NCI-H1417 treated with DMSO at 0.1 percent for 48 hours (cell line): ENCODE data around the gene STK24.

ENCODE experiments used
- DNase-seq: peaks from one replicate; lab custom pipeline; 2025; lab: John Stamatoyannopoulos, UW

Gene STK24

GRCh38 chr13:98556142-98556816 lies 20.6 kb downstream of the STK24 start:
- DNase-seq: no peak

- no peak for DNase-seq
Observed at GRCh38 chr13:98549728-98550317, 27.1 kb downstream of the STK24 start.

GRCh38 chr13:98549006-98549727 lies 27.7 kb downstream of the STK24 start:
- no peak for DNase-seq

- no peak for DNase-seq
Observed at GRCh38 chr13:98548230-98548629, 28.7 kb downstream of the STK24 start.

- no peak for DNase-seq
Observed at GRCh38 chr13:98547455-98547854, 29.5 kb downstream of the STK24 start.

- no peak for DNase-seq
Observed at GRCh38 chr13:98546402-98546801, 30.5 kb downstream of the STK24 start.

- no peak for DNase-seq
Observed at GRCh38 chr13:98544104-98544710, 32.7 kb downstream of the STK24 start.

GRCh38 chr13:98543378-98544103 lies 33.4 kb downstream of the STK24 start:
- DNase-seq: no peak

- DNase-seq: no peak
Observed at GRCh38 chr13:98542568-98543377, 34.1 kb downstream of the STK24 start.

GRCh38 chr13:98541701-98542203 lies 35.2 kb downstream of the STK24 start:
- DNase-seq: no peak

GRCh38 chr13:98541191-98541590 lies 35.7 kb downstream of the STK24 start:
- no peak for DNase-seq

- no peak for DNase-seq
Observed at GRCh38 chr13:98540476-98540875, 36.4 kb downstream of the STK24 start.

- no peak for DNase-seq
Observed at GRCh38 chr13:98539666-98540065, 37.2 kb downstream of the STK24 start.

GRCh38 chr13:98538876-98539275 lies 38.0 kb downstream of the STK24 start:
- DNase-seq: no peak

GRCh38 chr13:98537740-98538139 lies 39.2 kb downstream of the STK24 start:
- DNase-seq: no peak

GRCh38 chr13:98537306-98537705 lies 39.6 kb downstream of the STK24 start:
- DNase-seq: no peak

GRCh38 chr13:98536729-98537128 lies 40.2 kb downstream of the STK24 start:
- DNase-seq: no peak

GRCh38 chr13:98535501-98536354 lies 41.2 kb downstream of the STK24 start:
- DNase-seq: no peak

GRCh38 chr13:98534821-98535220 lies 42.1 kb downstream of the STK24 start:
- DNase-seq: no peak

GRCh38 chr13:98533912-98534311 lies 43.0 kb downstream of the STK24 start:
- DNase-seq: no peak
